Rectal smooth muscle tissue (tissue), 1 donor: ENCODE data around the gene HOXB7.

Source experiments
- H3K27ac ChIP-seq: one replicate; pipeline ENCODE4 v1.7.0; 2013; ENCODE audit warnings: low read depth, low read length, inconsistent platforms
- H3K27me3 ChIP-seq: one replicate; pipeline ENCODE4 v1.7.0; 2013; ENCODE audit warnings: low read length; ENCODE audit not compliant: control insufficient read depth, insufficient read depth
- H3K36me3 ChIP-seq: one replicate; pipeline ENCODE4 v1.7.0; 2013; ENCODE audit warnings: low read length; ENCODE audit not compliant: control insufficient read depth, insufficient read depth
- H3K4me1 ChIP-seq: one replicate; pipeline ENCODE4 v1.7.0; 2013; ENCODE audit warnings: low read length; ENCODE audit not compliant: control insufficient read depth, insufficient read depth
- H3K4me3 ChIP-seq: one replicate; pipeline ENCODE4 v1.7.0; 2013; ENCODE audit warnings: low read length
- H3K9ac ChIP-seq: one replicate; pipeline ENCODE4 v1.7.0; 2013; ENCODE audit warnings: low read length

Gene HOXB7

GRCh38 chr17:48631693-48632578 is 21.1 kb upstream of the HOXB7 start:
- Histone ChIP-seq H3K27ac (no peak overlapping the region), H3K4me1 (no peaks in the 10 kb centered on the region), H3K36me3 (no peaks in the 10 kb centered on the region), H3K9ac (no peak overlapping the region), H3K4me3 (no peak overlapping the region), H3K27me3 (peaks cover 60% of the 10 kb centered on the region)

GRCh38 chr17:48630925-48631692 is 20.3 kb upstream of the HOXB7 start:
- Histone ChIP-seq H3K9ac (no peak overlapping the region), H3K27ac (no peak overlapping the region), H3K4me1 (no peaks in the 10 kb centered on the region), H3K36me3 (no peaks in the 10 kb centered on the region), H3K27me3 (peaks cover 64% of the 10 kb centered on the region), H3K4me3 (peak overlapping the region; percentile 43)

- H3K36me3 ChIP-seq, result no peaks in the 10 kb centered on the region
- H3K4me3 ChIP-seq, result no peak overlapping the region
- peaks cover 72% of the 10 kb centered on the region for H3K27me3 ChIP-seq
- H3K9ac ChIP-seq, result no peak overlapping the region
- H3K4me1 ChIP-seq, result no peaks in the 10 kb centered on the region
- no peak overlapping the region for H3K27ac ChIP-seq
Measured at GRCh38 chr17:48630009-48630924, 19.4 kb upstream of the HOXB7 start.

- Histone ChIP-seq H3K36me3 (no peaks in the 10 kb centered on the region), H3K27ac (no peak overlapping the region), H3K27me3 (peaks cover 66% of the 10 kb centered on the region), H3K9ac (no peak overlapping the region), H3K4me3 (no peak overlapping the region), H3K4me1 (no peaks in the 10 kb centered on the region)
Measured at GRCh38 chr17:48629411-48629759, 18.6 kb upstream of the HOXB7 start.

- no peak overlapping the region for H3K4me3 ChIP-seq
- H3K9ac ChIP-seq, result no peak overlapping the region
- no peaks in the 10 kb centered on the region for H3K4me1 ChIP-seq
- H3K36me3 ChIP-seq, result no peaks in the 10 kb centered on the region
- H3K27me3 ChIP-seq, result peaks cover 67% of the 10 kb centered on the region
- no peak overlapping the region for H3K27ac ChIP-seq
Measured at GRCh38 chr17:48628649-48629410, 18.0 kb upstream of the HOXB7 start.

GRCh38 chr17:48627623-48628521 is 17.1 kb upstream of the HOXB7 start:
- Histone ChIP-seq H3K4me1 (no peaks in the 10 kb centered on the region), H3K27ac (no peak overlapping the region), H3K27me3 (peaks cover 66% of the 10 kb centered on the region), H3K4me3 (no peak overlapping the region), H3K9ac (no peak overlapping the region), H3K36me3 (no peaks in the 10 kb centered on the region)

GRCh38 chr17:48627118-48627597 is 16.3 kb upstream of the HOXB7 start:
- no peak overlapping the region for H3K27ac ChIP-seq

GRCh38 chr17:48626245-48627117 is 15.7 kb upstream of the HOXB7 start, which contains the start of gene HOXB9:
Gene HOXB9, minus strand, starts transcription at chr17:48626358. Its CDS starts 89 bp downstream, at chr17:48626269.
- Histone ChIP-seq H3K4me3 (peak within 1 kb of the TSS; percentile 62), H3K36me3 (no peaks in the 10 kb centered on the region), H3K27ac (no peak within 1 kb of the TSS), H3K4me1 (no peaks in the 10 kb centered on the region), H3K9ac (peak within 1 kb of the TSS; percentile 3), H3K27me3 (peaks cover 62% of the 10 kb centered on the region)

More at GRCh38 chr17:48627118-48627597, 16.3 kb upstream of the HOXB7 start:
- Histone ChIP-seq H3K4me1 (no peaks in the 10 kb centered on the region), H3K9ac (peak overlapping the region; percentile 3), H3K27me3 (peaks cover 60% of the 10 kb centered on the region), H3K4me3 (peak overlapping the region; percentile 43), H3K36me3 (no peaks in the 10 kb centered on the region)

- Histone ChIP-seq H3K4me3 (peak overlapping the region; percentile 62), H3K27ac (no peak overlapping the region), H3K36me3 (no peaks in the 10 kb centered on the region), H3K4me1 (no peaks in the 10 kb centered on the region), H3K9ac (no peak overlapping the region), H3K27me3 (peaks cover 59% of the 10 kb centered on the region)
Measured at GRCh38 chr17:48625495-48626244, 14.9 kb upstream of the HOXB7 start.
